HG03280 (cell line): ENCODE results near the gene GLB1L2.
"Not testable (repeated sequence)": the region's sequence is repeated elsewhere in the genome, so short reads cannot be mapped to it uniquely, and the experiment has no call there.

Experiments
- ATAC-seq: cut with Tn5 transposase; IDR thresholded peaks from one replicate; pipeline ENCODE4 v1.9.1; 2021; ENCODE audit warnings: mild to moderate bottlenecking, moderate library complexity; ENCODE audit not compliant: unreplicated experiment

GLB1L2 gene

DNA sequence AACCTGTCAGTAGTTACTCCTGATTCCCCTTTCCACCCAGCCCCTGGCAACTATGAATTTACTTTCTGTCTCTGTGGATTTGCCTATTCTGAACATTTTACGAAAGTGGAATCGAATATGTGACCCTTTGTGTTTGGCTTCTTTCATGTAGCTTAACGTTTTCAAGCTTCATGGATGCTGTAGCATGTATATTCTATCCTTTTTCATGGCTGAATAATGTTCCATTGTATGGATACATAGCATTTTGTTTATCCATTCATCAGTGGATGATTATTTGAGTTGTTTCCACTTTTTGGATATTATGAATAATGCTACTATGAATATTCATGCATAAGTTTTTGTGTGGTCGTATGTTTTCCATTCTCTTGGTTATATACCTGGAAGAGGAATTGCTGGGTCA lies 9.2 kb upstream of the GLB1L2 start:
- ATAC-seq: no peak

GRCh38 chr11:134328433-134328832 lies 3.4 kb upstream of the GLB1L2 start:
- ATAC-seq: no peak

DNA sequence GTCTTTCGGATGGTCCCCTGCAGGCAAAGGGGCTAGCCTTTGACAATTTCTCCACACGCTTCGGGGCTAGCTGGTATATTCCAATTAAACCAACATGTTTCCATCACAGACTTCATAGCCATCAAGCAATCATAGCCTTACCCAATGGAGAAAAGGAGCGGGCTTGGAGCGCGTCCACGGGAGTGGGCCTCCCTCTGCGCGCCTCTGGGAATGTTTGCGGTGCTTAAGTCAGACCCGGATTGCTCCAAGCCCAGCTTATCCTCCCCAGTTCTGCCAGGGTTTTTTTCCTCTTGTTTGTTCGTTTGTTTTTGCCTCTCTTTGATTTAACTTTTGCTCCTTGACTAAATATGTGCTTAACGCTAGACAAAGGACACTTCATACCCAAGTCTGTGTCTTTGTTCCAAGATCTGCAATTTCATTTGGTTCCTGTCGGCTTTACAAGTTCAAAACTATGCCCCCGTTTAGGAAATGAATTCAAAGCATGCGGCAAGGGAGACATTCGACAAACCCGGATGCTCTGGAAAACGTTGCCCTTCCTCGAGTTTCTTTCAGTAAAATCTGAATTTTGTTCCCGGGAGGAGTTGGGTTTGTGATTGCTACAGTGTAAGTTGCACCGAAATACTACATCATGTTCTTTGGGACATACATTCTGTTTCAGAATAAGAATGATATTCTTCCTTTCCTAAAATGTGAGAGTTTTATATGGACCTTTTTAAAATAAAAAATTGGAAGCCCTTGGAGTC lies 1.0 kb upstream of the GLB1L2 start:
- no peak for ATAC-seq

GRCh38 chr11:134332189-134332631 lies 422 bp downstream of the GLB1L2 start:
- no peak for ATAC-seq

- ATAC-seq: no peak
Measured at GRCh38 chr11:134332782-134333181, 994 bp downstream of the GLB1L2 start.

- ATAC-seq: no peak
Measured at GRCh38 chr11:134333312-134333711, 1.5 kb downstream of the GLB1L2 start.

DNA sequence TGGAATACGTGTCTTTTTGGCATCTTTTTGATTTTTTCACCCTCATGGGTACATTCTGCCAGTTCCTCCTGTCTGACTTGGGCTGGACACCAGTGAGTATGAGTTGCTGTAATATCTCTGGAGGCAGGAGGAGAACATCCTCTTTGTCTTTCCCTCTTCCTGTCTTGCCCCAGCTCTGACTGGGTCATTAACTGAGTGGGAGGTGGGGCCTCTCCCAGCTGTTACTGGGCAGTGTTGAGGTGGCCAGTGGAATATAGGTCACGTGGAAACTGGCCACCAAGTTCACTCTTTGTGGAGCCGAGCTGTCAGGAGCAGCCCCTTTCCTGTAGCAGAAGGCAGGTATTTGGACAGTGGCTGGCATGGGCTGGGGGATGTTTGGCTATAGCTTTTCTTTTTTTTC lies 2.2 kb downstream of the GLB1L2 start:
- no peak for ATAC-seq

GRCh38 chr11:134334796-134335571 lies 3.2 kb downstream of the GLB1L2 start:
- ATAC-seq: no peak

- ATAC-seq: no peak
Measured at GRCh38 chr11:134337051-134337450, 5.3 kb downstream of the GLB1L2 start.

GRCh38 chr11:134338068-134338467 lies 6.3 kb downstream of the GLB1L2 start:
- ATAC-seq: no peak

DNA sequence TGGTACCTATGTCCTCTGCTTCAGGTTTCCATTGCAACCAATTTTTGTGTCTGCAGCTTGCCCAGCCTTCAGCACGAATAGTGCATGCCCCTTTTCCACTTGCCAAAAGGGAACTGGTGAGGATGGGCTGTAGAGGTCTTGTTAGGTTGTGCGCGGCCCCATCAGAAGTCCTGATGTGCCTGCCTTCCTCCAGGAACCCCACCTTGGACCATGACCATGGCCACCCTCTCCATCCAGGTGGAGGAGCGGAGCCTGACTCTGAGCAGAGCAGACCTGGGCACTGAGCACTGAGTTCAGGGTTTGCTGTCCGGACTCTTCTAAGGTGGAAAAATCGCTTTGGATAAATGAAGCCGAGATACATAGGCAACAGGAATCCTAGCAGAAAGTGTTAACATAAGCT lies 6.9 kb downstream of the GLB1L2 start:
- ATAC-seq: no peak

- no peak for ATAC-seq
Measured at GRCh38 chr11:134339756-134340155, 8.0 kb downstream of the GLB1L2 start.

DNA sequence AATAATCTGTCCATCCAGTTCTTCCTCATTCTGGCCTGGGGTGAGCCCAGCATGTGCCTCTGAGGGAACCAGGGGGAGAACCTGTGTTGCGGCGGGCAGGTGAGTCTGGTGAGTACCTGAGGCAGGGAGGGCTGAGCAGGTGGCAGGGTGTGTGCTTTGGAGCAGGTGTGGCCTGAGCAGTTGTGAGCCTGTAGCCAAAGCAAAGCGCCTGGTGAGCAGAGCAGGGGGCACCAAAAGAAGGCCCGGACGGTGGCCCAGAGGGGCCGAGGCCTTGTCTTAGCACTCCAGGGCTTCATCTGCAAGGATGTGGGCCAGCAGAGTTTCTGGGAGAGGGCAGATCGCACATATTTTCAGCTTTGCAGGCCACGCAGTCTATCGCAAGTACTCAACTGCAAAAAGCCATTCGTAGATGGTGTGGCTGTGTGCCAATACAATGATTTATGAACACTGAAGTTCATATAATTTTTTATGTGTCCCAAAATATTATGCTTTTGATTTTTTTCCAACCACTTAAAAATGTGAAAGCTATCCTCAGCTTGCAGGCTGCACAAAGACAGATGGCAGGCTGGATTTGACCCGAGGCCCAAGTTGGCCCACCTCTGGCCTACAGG lies 8.7 kb downstream of the GLB1L2 start:
- ATAC-seq: no peak

DNA sequence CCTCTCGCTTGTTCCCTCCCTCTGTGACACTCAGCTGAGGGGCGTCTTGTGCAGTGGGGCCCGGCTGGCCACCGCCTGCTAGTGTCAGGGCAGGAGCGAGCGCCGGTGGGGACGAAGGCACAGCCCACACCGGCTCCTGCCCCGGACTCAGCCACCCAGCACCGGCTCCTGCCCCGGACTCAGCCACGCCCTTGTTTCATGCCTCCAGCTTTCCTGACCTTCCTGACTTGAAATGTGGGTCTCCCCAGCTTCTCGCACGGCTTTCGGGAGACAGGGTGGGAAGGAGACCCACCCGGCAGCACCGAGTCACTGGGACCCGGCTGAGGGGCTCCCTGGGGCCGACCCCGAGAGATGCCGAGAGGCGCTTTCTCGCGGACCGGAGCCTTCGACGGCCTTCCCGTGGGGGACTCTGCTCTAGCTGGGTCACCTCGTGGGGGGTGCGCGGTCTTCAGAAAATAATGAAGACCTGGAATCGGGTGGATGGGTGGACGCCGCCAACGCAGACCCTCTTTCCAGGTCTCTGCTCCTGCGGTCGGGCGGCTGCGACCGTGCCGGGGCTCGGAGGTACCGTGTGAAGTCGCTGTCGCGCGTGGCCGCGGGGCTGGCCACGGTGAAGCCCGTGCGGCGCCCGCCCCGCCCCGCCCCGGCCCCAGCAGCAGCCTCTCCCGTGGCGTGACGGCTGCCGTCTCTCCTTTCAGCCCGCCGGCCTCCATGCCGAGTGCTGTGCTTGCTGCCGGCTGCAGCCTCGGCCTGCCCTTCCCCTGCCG lies 10.2 kb downstream of the GLB1L2 start:
- ATAC-seq: no peak

GRCh38 chr11:134342572-134343340 lies 11.0 kb downstream of the GLB1L2 start:
- no peak for ATAC-seq

DNA sequence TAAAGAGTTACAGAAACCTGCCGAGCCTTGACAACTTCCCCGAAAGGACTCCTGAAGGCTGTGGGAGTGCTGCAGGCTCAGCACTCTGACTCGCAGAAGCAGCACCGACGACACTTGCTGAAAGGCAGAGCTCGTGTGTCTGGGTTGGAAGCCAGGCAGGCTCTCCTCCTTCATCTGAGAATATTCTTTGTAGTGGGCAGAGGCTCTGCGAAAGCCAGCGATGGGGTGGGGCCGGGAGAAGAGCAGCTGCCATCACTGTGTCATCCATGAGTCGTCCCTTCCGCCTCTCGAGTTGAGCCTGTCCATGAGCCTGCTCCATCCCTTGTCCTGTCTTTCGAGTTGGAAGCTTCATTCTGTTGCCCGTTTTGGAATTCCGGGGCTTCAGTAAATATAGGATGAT lies 11.9 kb downstream of the GLB1L2 start:
- no peak for ATAC-seq

DNA sequence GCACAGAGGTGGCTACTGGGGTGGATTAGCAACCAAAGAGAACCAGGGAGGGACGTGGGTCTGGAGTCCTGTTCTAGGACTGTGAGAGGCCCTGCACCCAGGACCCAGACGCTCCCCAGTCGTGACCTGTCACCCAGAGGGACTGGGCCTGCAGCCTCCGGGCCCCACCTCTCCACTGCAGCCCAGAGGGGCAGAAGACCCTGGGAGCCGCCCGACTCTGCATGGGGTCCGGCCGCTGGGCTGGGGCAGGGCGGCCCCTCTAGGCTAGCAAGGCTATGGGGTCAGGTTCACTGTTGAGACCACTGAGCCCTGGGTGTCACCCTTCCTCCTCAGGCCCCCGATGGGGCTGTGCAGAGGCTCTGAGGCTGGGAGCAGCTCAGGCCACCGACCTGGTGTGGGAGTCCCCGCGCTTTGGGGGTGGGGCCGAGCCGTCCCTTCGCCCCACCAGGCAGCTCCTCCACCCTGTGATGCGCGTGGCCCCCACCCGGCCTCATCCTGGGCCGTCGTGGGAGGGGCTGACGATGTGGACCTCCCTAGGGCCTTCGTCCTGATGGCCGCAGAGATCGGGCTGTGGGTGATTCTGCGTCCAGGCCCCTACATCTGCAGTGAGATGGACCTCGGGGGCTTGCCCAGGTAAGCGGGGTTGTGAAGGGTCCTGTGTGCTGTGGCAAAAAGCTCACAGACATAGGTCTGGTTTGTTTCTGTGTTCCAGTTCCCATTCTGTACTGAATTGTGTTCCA lies 12.9 kb downstream of the GLB1L2 start:
- not testable (repeated sequence) for ATAC-seq

DNA sequence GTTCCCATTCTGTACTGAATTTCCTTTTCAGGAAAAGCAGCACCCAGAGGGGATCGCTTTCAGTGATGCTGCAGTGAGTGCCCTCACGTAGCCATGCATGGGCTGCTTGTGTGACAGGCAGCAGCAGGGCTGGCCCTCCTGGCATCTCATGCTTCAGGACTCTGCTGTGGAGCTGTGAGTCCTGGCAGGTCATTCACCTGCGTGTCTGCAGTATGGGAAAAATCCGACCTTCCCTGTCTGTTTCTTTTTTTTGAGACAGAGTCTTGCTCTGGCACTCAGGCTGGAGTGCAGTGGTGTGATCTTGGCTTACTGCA lies 13.4 kb downstream of the GLB1L2 start:
- no peak for ATAC-seq

- ATAC-seq: no peak
Measured at GRCh38 chr11:134346101-134346975, 14.6 kb downstream of the GLB1L2 start.
